Measurements from ENCODE around the gene TRERF1.

The TRERF1 gene

GRCh38 chr6:42297661-42298060 is 154.1 kb downstream of the TRERF1 start:
- H2AFZ ChIP-seq (ENCODE audit: low read depth, low read length, severe bottlenecking) = no peak overlapping the region
- no peak overlapping the region for H3K27ac ChIP-seq (ENCODE audit: low read depth, low read length)
- H3F3A ChIP-seq (ENCODE audit: insufficient read depth) = no peaks in the 10 kb centered on the region

DNA sequence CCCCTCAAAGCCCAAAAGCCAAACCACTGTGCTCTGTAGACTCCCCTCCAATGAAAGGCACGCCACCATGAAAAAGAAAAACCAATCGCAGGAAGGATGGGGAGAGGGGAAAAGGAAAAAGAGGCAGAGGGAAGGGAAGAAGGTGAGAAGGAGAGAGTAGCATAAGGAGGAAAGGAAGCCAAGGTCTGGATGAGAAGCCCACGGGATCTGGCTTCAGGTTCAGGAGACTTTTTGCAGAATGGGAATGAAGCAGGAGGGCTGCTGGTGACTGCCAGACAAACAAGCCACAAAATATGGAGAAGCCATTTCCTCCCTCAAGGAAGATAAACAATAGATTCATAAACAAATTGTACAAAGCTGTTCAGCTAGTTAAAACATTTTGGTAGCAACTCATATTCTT is 155.1 kb downstream of the TRERF1 start:
- no peaks in the 10 kb centered on the region for H3F3A ChIP-seq (ENCODE audit: insufficient read depth)
- no peak overlapping the region for H3K27ac ChIP-seq (ENCODE audit: low read depth, low read length)
- H3K9ac ChIP-seq (ENCODE audit: low read length) = no peak overlapping the region
- no peak for TF ChIP-seq EZH2phosphoT487 (conservative IDR thresholded peaks at IDR 0.05; ENCODE audit: low read length)
- TF ChIP-seq, protein P1, sequence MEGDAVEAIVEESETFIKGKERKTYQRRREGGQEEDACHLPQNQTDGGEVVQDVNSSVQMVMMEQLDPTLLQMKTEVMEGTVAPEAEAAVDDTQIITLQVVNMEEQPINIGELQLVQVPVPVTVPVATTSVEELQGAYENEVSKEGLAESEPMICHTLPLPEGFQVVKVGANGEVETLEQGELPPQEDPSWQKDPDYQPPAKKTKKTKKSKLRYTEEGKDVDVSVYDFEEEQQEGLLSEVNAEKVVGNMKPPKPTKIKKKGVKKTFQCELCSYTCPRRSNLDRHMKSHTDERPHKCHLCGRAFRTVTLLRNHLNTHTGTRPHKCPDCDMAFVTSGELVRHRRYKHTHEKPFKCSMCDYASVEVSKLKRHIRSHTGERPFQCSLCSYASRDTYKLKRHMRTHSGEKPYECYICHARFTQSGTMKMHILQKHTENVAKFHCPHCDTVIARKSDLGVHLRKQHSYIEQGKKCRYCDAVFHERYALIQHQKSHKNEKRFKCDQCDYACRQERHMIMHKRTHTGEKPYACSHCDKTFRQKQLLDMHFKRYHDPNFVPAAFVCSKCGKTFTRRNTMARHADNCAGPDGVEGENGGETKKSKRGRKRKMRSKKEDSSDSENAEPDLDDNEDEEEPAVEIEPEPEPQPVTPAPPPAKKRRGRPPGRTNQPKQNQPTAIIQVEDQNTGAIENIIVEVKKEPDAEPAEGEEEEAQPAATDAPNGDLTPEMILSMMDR (IDR thresholded peaks at IDR 0.05; ENCODE audit: insufficient read depth, low read length, poor library complexity, severe bottlenecking) = no peak
- H3K9me3 ChIP-seq (ENCODE audit: insufficient read depth, low read length) = no peaks in the 10 kb centered on the region
- H2AFZ ChIP-seq (ENCODE audit: low read depth, low read length, severe bottlenecking) = no peak overlapping the region
- H3K36me3 ChIP-seq (ENCODE audit: low read length) = no peaks in the 10 kb centered on the region
- H3K27me3 ChIP-seq (ENCODE audit: low read length) = no peaks in the 10 kb centered on the region
- H3K4me3 ChIP-seq (ENCODE audit: insufficient read depth, low read length, poor library complexity, severe bottlenecking) = no peak overlapping the region
- H3K79me2 ChIP-seq (ENCODE audit: insufficient read depth, low read length) = no peaks in the 10 kb centered on the region
- H4K20me1 ChIP-seq (ENCODE audit: low read depth, low read length) = no peaks in the 10 kb centered on the region
- H3K4me2 ChIP-seq (ENCODE audit: low read depth, low read length, poor library complexity, severe bottlenecking) = no peak overlapping the region
- no peaks in the 10 kb centered on the region for H3K9me2 ChIP-seq (replicated peaks; ENCODE audit: insufficient read depth, low read length)

More at GRCh38 chr6:42297661-42298060, 154.1 kb downstream of the TRERF1 start:
- Histone ChIP-seq H3K79me2 (ENCODE audit: insufficient read depth, low read length) (no peaks in the 10 kb centered on the region), H3K27me3 (ENCODE audit: low read length) (no peaks in the 10 kb centered on the region), H3K9me3 (ENCODE audit: insufficient read depth, low read length) (no peaks in the 10 kb centered on the region), H3K36me3 (ENCODE audit: low read length) (no peaks in the 10 kb centered on the region), H3K4me2 (ENCODE audit: low read depth, low read length, poor library complexity, severe bottlenecking) (no peak overlapping the region), H3K9ac (ENCODE audit: low read length) (no peak overlapping the region), H3K9me2 (replicated peaks; ENCODE audit: insufficient read depth, low read length) (no peaks in the 10 kb centered on the region), H4K20me1 (ENCODE audit: low read depth, low read length) (no peaks in the 10 kb centered on the region), H3K4me3 (ENCODE audit: insufficient read depth, low read length, poor library complexity, severe bottlenecking) (no peak overlapping the region)
- TF ChIP-seq, protein P1 (IDR thresholded peaks at IDR 0.05; ENCODE audit: insufficient read depth, low read length, poor library complexity, severe bottlenecking) = no peak
- no peak for TF ChIP-seq EZH2phosphoT487 (conservative IDR thresholded peaks at IDR 0.05; ENCODE audit: low read length)

- H3K27ac ChIP-seq (ENCODE audit: low read depth, low read length) = no peak overlapping the region
- H3K36me3 ChIP-seq (ENCODE audit: low read length) = no peaks in the 10 kb centered on the region
- H3K9ac ChIP-seq (ENCODE audit: low read length) = no peak overlapping the region
- H3K4me3 ChIP-seq (ENCODE audit: insufficient read depth, low read length, poor library complexity, severe bottlenecking) = no peak overlapping the region
- H3K79me2 ChIP-seq (ENCODE audit: insufficient read depth, low read length) = no peaks in the 10 kb centered on the region
- H4K20me1 ChIP-seq (ENCODE audit: low read depth, low read length) = no peaks in the 10 kb centered on the region
- H3K27me3 ChIP-seq (ENCODE audit: low read length) = no peaks in the 10 kb centered on the region
- H3K4me2 ChIP-seq (ENCODE audit: low read depth, low read length, poor library complexity, severe bottlenecking) = no peak overlapping the region
- H3K9me3 ChIP-seq (ENCODE audit: insufficient read depth, low read length) = no peaks in the 10 kb centered on the region
- no peak overlapping the region for H2AFZ ChIP-seq (ENCODE audit: low read depth, low read length, severe bottlenecking)
- no peaks in the 10 kb centered on the region for H3F3A ChIP-seq (ENCODE audit: insufficient read depth)
- TF ChIP-seq EZH2phosphoT487 (conservative IDR thresholded peaks at IDR 0.05; ENCODE audit: low read length) = no peak
- TF ChIP-seq, protein P1 (IDR thresholded peaks at IDR 0.05; ENCODE audit: insufficient read depth, low read length, poor library complexity, severe bottlenecking) = no peak
- no peaks in the 10 kb centered on the region for H3K9me2 ChIP-seq (replicated peaks; ENCODE audit: insufficient read depth, low read length)
Observed at GRCh38 chr6:42295677-42296076, 156.0 kb downstream of the TRERF1 start.
